Measurements from ENCODE around the gene PRMT7.

Gene PRMT7

DNA sequence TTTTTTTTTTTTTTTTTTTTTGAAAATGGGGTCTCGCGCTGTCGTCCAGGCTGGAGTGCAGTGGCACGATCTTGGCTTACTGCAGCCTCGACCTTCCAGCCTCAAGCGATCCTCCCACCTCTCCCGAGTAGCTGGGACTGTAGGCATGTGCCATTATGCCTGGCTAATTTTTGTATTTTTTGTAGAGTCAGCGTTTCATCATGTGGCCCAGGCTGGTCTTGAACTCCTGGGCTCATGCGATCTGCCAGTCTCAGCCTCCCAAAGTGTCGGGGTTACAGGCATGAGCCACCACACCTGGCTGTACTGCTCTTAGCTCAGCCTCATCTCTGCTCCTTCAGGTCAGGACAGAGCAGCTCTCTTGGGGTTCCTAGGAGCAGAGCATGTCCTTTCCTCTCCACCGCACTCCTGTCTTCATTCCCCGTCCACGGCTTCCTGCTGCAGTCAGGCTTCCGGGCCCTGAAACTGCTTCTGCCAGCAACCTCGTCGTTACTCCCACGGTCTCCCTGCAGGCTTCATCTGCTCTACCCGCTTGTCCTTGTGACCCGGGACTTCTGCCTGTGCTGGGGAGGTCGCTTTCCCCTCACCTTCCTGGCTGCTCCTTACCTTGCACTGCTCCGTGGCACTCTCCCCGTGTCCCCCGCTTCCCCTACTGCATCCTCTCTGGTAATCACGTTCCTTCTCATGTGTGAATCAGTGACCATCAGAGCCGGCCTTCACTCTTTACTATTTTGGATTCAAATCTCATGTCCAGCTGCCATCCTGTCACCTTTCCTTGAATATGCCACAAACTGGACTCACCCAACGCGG lies 38.0 kb downstream of the PRMT7 start:
- DNase-seq, result no peak

DNA sequence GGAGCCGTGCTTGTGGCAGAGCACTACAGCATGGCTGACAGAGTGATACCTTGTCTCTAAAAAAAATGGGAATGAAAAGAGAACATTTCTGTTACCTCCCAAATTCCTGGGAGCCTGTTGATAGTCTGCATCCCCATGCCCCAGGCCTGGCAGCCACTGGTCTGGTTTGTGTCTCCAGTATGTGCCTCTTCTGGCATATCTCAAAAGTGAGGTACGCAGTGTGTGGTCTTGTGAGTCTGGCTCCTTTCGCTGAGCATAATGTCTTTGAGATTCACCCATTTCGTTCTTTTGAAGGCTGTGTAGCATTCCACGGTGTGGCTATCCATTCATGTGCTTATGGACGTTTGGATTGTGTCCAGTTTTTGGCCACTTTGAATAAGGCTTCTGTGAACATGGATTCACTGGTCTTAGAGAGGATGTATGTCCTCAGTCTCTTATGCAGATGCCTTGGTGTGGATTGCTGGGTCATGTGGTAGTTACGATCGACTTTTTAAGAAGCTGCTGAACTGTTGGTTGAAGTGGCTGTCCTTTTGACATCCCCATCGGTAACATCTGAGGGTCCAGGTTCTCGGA lies 39.1 kb downstream of the PRMT7 start:
- DNase-seq, result no peak

DNA sequence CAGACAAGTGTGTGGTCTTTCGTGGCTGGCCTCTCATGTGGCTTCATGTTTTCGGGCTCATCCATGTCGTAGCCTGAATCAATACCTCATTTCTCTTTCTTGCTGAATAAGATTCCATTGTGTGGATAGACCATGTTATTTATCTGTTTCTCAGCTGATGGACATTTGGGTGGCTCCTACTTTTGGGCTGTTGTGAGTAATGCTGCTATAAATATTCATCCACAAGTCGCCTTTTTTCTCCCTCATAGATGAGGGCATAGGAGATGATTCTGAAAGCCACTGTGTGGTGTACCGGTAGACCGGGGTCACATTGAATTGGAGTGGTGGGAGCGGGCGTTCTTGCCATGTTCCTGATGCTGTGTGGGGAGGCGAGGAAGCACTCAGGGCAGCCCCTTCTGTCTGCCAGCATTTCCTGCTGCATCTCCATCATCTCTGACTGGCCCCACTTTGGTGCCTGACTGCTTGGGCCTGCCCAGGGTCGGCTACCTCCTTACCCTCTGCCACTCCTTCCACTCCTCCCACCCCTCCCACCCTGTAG lies 40.1 kb downstream of the PRMT7 start:
- DNase-seq, result no peak

DNA sequence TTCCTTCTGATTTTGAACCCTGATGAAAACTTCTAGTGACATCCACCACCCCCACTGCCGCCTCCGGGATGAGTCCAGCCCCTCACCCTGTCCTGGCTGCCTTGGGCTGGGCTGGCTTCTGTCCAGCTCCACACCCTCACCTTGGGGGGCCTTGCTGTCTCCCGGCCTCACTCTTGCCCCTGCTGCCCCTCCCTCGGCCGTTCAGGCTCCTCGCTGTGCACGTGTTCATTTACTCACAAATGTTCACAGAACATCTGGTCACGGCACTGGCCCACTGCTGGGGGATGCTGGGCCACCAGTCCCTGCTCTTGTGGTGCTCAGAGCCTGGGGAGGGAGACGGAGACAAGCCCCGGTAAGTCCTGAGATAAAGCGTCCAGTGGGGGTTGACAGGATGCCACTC lies 40.6 kb downstream of the PRMT7 start:
- no peak for DNase-seq

DNA sequence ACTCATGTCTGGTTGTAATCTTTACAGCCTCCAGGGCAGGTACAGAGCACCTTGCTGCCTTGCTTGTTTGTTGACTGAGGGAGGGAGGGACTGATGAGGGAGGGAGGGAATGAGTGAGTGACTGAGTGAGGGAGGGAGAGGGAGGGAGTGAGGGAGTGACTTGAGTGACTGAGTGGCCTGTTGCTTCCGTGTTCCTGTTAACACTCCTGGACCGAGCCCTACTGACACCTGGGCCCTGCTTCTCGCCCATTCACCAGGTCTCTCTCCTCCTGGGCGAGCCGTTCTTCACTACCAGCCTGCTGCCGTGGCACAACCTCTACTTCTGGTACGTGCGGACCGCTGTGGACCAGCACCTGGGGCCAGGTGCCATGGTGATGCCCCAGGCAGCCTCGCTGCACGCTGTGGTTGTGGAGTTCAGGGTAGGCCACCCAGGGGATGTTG lies 41.2 kb downstream of the PRMT7 start:
- no peak for DNase-seq

DNA sequence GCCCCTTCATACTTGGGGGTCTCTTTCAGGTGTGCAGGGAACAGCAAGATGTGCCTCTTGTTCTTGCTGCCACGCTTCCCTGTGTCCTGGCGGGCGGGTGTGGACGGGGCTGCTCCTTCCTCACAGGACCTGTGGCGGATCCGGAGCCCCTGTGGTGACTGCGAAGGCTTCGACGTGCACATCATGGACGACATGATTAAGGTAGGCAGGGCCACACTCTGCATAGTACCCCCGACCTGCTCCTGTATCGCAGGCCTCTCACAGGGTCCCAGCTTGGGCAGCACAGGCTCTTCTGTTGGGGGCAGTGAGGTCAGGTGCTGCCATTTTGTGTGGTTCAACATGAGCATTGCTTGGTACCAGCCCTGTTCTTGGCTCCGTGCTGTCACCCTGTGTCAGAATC lies 42.5 kb downstream of the PRMT7 start:
- no peak for DNase-seq

DNA sequence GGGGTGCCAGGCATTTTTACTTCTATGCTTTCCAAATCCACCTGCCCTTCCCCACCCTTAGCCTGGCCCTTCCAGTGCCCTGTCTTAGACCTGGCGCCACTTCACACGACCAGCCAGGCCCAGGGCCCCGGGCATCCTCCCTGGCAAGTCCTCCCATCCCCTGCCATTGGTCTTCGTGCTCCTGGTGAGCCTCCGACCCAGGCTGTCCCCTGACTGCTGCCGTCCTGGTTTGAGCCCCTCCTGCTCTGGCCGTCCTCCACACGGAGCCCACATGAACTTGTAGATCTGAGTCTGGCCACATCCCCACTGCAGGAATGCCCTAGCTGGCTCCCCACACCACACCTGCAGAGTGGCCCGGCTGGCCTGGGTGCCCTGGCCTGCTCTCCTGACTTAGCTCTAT lies 44.0 kb downstream of the PRMT7 start:
- no peak for DNase-seq

DNA sequence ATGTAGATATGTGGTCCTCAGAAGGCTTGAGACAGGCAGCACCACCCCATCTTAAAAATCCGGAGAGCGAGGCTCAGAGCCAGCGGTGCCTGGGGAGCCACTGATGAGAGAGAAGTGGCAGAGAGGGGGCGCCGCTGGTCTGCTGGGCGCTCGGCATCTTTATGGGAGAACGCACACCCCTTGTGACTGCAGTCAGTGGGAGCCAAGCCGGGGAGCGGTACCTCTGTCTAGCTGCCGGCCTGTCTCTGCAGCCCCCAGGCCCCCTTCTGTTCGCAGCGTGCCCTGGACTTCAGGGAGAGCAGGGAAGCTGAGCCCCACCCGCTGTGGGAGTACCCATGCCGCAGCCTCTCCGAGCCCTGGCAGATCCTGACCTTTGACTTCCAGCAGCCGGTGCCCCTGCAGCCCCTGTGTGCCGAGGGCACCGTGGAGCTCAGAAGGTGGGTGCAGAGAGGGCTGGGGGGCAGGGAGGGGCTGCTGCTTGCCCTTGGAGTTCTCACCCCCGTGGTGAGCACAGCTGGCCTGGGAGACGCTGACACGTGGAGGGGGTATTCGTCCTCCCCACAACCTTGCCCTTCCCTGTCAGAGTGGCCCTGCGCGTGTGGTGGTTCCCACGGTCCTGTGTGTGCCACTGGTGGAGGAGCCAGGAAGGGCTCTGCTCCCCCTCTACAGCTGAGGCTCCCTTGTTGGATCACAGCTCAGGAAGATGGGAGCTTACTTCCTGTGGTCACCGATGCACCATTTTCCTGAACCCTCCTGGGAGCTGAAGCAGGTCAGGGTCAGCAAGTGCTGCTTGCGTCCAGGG lies 44.8 kb downstream of the PRMT7 start:
- no peak for DNase-seq

DNA sequence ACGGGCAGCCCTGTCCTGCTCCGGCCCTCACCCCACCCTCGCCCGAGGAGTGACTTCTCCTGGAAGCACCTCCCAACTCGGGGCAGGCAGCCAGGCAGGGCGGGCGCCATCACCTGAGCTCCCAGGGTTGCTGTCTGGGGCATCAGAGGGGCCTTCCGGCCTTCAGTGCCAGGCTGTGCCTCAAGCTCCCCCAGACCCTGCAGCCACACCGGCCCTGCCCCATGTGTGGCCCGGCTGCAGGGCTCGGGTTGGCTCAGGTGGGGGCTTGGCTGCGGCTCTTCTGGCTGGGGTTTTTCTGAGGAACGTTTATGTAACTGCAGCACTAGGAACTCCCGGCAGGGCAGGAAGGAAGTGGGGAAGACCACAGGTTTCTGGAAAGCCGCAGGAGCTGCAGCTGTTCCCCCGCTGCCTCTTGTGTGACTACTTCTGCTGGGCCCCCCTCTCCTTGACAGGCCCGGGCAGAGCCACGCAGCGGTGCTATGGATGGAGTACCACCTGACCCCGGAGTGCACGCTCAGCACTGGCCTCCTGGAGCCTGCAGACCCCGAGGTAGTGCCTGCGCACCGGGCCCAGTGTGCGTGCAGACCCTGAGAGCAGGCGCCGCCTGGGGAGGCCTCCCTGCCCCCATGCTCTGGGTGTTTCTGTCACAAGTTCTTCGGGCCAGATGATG lies 45.6 kb downstream of the PRMT7 start:
- DNase-seq, result peak; percentile 46

DNA sequence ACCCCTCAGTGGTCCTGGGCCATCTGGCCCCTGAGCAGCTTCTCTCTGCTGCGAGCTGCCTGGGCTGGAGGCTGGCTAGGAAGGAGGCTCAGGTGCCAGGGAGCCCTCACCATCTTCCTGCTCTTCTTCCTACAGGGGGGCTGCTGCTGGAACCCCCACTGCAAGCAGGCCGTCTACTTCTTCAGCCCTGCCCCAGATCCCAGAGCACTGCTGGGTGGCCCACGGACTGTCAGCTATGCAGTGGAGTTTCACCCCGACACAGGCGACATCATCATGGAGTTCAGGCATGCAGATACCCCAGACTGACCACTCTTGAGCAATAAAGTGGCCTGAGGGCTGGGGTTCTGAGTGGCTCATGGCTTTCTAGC lies 46.1 kb downstream of the PRMT7 start:
- DNase-seq, result no peak

DNA sequence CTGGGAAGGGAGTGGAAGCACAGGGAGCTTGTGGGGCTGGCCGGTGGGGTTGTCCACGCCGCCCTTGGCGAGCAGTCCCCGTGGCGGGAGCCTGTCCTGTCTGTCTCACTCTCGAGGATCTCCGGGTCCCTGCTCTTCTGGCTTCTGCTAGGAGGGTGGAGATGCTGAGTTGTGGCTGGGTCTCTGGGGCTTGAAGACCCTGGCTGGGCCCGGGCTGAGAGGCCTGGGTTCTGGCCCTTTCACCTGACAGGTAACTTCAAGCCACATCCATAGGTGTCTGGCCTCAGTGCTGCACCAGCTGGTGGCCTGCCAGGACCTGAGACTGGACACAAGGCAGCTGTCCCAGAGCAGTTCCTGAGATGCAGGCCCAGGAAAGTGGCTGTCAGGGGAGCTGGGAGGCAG lies 46.7 kb downstream of the PRMT7 start:
- DNase-seq, result no peak

DNA sequence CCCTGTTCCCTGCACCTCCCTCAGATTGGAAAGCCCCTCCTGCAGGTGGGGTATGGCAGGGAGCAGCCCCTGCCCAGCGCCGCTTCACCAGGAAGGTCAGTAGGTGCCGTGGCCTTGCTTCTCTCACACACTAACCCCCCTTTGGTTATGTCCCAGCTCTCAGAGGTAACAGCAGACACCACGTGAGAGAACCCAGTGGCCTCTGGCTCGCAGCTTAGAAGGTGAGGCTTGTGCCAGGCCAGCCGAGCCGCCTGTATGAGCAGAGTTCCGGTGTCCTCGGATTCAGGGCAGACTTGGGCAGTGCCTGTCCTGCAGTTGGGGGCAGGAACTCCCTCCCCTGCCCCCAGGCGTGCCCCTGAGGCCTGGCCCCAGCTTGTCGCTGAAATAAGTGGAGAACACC lies 47.1 kb downstream of the PRMT7 start:
- DNase-seq, result no peak

DNA sequence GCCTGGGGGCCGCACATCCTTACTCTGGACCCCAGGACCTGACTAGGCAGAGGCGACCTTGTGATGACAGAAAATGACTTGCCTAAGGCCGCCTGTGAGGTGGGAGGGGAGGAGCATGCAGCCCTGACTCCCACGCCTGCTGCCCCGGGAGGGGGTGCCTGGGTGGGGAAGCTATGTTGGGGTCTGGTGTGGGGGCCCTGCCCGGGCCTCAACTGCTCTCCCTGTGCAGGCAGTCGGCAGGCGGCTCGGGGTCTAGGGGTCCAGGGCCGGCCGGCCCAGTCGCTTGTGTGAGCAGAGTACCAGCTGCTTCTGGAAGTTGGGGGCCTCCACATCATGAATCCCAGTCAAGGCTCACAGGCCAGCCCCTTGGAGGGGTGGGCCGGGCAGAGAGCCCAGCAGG lies 48.1 kb downstream of the PRMT7 start:
- no peak for DNase-seq

DNA sequence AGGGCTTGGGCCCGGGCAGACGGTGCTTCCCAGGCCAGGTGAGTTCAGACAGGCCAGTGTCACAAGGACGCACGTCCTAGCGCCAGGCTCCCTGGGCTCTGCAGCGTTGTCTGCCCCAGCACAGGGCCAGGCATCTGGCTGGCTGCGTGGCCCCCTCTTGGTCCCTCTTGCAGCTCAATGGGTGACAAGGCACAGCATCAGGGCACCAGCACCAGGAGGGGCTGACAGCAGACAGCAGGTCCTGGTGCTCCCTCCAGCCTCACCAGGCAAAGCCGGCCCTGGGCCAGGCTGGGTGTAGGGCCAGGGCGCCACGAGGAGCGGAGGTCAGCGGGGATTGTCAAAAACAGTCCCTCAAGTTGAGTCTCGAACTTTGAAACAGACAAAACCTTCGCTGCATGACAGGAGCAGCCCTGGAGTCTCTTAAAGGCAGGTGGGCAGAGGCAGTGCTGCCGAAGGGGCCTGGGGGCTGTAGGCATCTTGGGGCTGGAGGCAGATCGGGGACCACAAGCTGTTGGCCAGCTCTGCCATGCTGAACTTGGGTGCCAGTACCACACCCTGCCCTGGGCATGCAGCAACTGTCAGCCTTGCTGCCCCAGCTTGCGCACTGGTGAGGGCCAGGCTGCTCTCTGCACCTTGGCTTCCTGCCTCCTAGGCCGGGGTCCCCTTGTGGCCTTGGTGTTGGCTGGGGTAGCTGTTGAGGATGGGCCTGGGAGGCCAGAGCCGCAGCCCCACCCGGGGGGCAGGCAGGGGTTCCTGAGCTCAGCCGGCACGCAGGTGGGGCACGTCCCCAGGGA lies 48.8 kb downstream of the PRMT7 start:
- no peak for DNase-seq

DNA sequence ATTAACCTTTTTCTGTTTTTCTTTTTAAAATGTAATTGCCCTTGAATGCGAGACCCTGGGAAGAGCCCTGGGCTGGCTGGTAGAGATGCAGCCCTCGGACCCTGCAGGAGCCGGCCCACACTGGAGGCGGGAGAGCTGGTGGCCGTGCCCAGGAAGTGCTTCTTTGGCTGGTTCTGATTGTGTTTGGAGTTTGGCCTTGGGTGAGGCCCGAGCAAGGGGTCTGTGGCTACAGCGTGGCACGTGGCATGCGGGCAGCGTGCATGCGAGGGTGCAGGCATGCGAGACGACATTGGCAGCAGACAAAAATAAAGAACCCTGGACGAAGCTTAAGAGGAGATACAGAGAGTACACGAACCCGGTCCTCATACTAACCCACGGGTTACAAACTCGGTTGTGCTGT lies 49.7 kb downstream of the PRMT7 start:
- no peak for DNase-seq

DNA sequence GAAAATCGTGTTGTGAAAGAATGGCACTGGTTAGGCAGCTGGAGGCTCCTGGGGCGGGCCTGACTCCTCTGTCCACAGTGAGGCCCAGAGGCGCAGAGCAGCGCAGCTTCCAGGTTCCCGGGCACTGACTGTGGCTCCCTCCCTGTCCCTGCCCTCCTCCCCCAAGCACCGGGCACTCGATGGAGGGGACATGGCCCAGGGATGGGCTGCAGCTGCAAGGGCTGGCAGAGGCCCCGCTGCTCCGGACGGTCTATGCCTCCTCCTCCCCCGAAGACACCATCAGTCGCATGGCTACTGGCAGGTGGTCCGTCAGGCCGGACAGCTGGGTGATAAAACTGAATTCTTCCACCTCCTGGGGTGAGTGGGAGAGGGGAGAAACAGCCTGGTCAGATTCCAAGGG lies 50.1 kb downstream of the PRMT7 start:
- no peak for DNase-seq

DNA sequence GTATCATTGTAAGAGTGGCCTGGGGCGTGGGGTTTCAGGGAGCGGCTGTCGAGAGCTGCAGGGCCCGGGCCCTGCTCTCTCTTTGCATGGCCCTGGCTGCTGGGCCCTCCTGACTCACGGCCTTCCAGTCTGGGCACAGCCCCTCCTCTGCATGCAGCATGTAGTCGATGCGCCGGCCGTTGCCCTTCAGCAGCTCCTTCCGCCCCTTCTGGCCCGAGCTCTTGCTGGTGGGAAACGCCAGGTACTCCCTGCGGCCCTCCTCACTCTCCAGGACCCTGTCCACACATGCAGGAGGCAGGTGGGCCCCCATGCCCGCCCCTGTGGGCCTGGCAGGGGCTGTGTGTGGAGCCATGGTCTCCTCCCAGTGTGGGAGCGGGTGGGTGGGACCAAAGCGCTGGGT lies 50.7 kb downstream of the PRMT7 start:
- DNase-seq, result no peak

DNA sequence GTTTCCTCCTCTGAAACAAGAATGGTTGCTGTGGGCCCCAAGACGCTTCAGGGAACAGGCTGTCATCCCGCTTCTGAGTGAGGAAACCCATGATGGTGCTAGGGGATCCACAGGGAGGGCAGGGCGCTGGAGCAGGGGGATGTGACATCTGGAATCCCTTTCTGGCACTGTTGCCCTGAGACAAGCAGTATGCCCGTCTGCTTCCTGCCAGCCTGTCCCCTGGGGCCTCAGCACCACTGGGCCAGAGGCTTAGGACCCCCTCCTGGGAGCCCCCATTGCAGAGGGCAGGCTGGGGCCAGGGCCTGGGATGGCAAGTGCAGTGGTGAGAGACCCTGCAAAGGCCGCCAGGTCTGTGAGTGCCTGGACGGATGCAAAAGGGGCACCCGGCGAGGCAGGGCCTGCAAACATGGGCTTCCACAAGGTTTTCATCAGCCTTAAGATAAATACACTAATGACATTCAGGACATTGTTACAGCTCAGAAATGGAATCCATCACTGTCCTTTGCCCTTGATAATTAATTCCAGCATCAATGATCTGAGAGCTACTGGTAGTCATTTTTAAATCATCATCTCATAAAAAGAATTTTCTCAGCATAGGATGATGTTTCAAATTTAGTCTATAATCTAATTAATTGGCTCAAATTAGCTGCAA lies 51.6 kb downstream of the PRMT7 start:
- DNase-seq, result no peak

DNA sequence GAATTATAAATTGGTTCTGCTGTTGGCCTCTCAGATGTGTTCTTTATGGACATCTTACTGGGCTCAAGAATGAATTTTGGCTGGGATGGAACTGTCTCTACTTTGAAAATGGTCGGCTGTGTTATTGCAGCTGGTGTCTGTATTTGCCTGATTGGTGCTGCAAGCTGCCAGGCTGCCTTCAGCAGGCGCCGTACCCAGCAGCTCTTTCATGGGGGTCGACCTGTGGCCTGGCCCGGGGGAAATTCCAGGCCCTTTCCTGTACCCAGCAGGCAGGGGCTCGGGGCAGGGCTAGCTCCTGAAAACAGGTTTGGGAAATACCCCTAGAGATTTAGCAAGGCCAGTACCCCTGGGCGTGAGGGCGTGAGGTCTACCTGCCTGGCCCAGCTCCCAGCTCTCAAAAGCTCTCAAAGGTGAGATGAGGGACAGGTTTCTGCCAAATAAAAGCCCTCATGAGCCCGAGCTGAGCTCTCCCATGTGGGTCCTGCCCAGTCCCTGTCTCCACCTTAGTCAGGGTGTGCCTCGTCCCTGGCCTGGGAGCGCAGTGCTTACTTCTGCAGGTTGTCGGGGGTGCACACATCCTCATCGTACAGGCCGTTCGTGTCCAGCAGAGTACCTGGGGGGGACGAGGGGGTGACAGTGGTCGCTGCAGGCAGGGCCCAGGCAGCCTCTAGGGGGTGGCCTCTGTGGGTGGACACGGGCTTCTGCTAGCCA lies 52.3 kb downstream of the PRMT7 start:
- no peak for DNase-seq

DNA sequence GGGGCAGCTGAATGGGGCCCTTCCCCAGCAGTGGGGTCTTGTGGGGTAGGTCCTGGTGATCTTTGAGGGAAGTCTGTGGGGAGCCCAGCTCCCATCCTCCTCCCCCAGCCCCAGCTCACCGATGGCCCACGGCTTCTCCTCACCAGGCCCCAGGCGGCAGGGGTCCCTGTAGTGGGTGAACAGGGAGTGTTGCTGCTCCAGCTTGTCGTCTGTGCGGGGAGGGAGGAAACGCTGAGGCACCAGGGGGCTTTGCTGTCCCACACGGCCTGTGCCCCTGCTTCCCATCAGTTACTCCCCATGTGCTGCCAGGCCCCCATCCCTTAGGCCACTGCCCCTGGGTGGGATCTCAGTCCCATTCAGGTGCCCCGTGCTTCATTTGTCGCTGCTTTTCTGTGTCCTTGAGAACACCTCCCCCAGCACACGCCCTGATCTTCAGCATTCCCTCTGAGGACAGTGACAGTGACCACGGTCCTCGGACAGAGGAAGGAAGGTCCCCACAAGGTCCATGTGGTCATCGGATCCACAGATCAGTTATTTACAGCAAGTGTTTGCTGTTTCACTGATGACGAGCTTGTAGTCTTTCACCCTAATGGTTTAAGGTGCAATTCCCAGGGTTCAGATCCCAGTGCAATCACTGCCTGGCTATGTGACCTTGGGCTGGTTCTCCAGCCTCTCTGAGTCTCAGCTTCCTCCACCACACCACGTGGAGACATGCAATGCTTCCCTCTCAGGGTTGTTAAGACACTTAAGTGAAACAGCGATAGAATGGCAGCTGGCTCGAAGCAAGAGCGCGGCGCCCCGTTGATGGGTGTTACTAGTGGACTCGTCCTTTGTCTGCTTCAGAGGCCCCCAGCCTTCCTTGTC lies 53.1 kb downstream of the PRMT7 start:
- DNase-seq, result no peak

Measured in activated gamma-delta T cell (primary cell).